GM20000 (cell line): ENCODE data around the gene TMEFF2.

ENCODE experiments used
- DNase-seq: peaks from one replicate; pipeline ENCODE4 v3.0.0; 2012; ENCODE audit warnings: low spot score
- TF ChIP-seq, protein P1 (sequence below): IDR thresholded peaks from 2 replicates; pipeline ENCODE4 v1.5.1; 2012; ENCODE audit warnings: mild to moderate bottlenecking, control low read depth; ENCODE audit errors: extremely low read depth, missing control alignments

TMEFF2 gene

DNA sequence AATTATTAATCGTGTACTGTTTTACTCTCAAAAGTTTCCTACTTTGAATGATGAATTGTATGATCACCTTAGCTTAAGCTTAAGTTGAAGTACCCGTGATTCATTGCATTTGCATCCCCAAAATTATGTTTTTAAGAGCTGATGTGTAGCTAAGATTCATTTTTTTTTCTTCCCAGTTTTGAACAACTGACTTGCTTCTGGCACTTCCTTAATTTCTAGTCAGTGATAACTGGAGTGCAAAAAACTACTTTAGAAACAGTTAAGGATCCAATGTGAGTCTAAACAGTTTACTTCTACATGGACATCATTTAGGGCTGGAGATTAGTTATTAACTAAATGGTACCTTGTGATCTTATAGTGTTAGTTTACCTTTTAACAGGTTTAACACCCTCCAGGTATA lies 223.9 kb downstream of the TMEFF2 start:
- no peak for DNase-seq
- TF ChIP-seq, protein P1, sequence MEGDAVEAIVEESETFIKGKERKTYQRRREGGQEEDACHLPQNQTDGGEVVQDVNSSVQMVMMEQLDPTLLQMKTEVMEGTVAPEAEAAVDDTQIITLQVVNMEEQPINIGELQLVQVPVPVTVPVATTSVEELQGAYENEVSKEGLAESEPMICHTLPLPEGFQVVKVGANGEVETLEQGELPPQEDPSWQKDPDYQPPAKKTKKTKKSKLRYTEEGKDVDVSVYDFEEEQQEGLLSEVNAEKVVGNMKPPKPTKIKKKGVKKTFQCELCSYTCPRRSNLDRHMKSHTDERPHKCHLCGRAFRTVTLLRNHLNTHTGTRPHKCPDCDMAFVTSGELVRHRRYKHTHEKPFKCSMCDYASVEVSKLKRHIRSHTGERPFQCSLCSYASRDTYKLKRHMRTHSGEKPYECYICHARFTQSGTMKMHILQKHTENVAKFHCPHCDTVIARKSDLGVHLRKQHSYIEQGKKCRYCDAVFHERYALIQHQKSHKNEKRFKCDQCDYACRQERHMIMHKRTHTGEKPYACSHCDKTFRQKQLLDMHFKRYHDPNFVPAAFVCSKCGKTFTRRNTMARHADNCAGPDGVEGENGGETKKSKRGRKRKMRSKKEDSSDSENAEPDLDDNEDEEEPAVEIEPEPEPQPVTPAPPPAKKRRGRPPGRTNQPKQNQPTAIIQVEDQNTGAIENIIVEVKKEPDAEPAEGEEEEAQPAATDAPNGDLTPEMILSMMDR: no peak

DNA sequence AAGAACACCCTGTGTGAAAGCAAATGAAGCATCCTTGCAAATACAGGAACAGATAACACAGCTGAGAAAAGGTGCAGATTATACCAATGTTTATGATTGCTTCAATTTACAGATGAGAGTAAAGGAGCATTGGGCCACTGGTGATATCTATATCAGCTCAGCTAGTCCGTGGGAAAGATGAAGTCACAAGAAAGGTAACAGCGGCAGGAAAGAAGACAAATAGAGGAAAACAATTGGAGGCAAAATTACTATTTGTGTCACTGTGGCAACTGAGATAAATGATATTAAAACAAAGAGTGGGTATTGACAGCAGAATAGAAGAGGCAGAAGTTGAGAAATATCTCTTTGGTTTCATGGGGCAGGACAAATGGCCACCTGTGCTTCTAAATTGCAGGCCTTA lies 226.6 kb downstream of the TMEFF2 start:
- DNase-seq: no peak
- TF ChIP-seq, protein P1: no peak

DNA sequence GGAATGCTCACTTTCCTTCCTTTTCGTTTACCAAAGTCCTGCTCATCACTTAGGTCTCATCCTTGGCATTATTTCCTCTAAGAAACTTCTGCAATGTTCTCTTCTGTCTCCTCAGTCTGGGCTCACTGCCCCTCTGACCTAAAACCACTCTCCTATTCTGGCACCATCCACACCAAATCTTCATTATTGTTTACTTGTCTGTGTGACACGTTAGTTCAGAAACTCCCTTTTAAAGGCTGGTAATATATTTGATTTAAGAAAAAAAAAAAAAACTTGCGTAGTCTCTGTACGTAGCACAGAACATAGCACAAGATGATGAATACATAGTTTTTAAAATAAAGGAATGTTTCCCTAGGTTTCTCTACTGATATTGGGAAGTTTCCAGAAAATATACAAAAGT lies 229.0 kb downstream of the TMEFF2 start:
- DNase-seq: no peak
- TF ChIP-seq, protein P1: no peak

DNA sequence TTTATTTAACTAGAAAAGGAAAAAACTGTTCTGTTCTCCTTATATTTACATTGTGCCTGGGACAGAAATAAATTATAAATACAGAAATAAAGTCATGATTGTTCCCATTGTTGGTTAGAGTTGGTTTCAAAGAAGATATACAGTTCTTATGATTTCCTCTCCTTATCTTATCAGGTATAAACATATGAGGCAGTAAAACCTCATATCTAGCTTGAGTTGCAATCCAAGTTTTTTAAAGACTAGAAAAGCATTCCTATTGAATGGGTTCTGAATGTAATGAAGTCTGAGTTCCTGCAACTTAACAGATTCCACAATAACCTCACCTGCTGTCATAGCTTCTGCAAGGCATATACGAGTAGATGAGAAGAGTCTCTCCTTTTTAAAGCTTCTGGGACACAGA lies 233.2 kb downstream of the TMEFF2 start:
- DNase-seq: no peak
- TF ChIP-seq, protein P1: no peak

DNA sequence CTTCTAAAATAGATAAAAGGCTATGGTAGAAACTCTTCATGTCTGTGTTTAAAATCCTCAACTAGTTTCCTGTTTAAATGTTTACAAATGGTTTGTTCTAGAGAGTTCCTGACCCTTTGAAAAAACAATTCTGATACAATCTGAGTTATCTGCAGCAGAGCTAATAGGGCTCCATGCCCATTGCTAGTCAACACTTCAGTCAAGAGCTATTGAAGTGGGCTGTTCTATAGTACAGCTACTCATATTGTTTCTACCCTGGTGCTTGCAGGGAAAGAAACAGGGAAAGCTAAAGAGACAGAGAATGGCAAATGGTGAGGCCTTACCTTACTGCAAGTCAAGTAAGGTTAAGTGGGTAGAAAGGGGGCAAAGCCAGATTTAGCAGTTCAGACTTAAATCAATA lies 235.5 kb downstream of the TMEFF2 start:
- no peak for DNase-seq
- TF ChIP-seq, protein P1: no peak

DNA sequence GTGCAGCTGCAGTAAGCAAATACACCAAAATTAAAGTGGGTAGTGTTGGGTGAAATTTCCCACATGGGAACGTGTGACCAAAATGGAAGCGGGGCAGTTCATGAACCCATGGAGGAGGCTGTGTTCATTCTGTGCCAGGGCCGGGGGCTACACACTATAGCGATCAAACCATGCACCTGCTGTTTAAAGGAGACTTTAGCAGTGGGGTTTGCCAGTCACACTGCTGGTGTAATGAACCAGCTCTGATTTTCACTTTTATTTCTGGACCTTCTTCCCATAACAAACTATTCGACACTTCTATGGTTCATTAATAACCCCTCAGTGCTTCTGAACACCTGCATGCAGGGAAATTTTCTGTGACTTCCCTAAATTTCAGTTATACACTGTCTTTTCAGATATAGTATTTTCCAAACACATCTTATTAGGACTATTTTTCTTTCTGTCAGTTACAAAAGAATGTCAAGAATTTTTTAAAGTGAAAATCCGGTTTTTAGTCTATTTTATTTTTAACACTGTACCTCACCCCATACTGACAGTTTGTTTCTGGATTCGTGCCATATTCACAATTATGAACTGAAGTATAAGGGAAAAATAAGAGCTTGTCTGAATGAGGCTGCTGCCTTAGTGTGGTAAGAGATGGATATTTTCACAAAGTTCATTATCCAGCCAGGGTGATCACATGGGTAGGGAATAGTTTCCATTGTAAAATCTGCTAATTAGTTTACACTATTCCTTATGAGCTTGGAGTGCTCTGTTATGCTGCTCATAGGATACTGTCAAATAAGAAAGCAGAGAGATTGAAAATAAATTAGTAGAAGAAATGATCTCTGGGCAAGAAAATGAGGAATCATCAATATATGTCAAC lies 236.5 kb downstream of the TMEFF2 start:
- TF ChIP-seq, protein P1: no peak
- DNase-seq: no peak

DNA sequence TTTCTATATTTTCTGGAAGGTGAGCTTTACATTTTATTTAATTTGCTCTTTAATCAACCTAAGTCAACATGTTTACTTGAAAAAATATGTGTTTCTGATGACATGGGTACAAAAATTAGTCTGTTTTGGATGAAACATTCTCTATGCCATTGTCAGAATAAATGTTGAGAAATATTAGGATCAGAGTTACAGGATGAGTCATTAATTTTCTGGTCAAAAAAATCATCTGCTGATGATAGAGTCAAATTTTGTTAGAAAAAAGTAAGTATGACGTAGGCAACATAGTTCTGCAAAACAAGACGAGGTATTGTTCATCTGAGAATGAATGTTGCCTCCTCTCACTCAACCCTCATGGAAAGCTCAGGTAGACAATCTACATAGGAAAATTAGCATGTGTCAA lies 240.3 kb downstream of the TMEFF2 start:
- TF ChIP-seq, protein P1: no peak
- DNase-seq: no peak
